SIG-M5 (cell line): ENCODE data around the gene MELK.

Experiments used
- DNase-seq: peaks from one replicate; lab custom pipeline; 2025; lab: John Stamatoyannopoulos, UW

Gene MELK

DNA sequence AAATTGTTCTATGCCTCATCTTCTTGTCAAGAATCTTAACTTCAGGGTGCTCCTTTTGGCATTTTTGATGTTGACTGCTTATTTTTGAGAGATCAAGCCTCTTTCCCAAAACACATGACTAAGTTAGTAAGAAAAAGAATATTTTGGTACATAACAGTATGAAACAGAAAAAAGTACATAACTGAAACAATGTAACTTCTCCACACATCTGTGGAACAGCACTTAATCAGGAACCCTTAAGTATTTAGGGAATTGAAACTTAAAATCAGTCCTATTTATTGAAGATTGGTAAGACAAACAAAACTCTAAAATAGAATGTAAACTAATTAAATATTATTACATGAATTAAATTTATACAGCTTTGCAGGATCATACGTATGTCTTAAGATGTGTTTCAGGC, 103.4 kb downstream of the MELK start:
- DNase-seq: no peak

DNA sequence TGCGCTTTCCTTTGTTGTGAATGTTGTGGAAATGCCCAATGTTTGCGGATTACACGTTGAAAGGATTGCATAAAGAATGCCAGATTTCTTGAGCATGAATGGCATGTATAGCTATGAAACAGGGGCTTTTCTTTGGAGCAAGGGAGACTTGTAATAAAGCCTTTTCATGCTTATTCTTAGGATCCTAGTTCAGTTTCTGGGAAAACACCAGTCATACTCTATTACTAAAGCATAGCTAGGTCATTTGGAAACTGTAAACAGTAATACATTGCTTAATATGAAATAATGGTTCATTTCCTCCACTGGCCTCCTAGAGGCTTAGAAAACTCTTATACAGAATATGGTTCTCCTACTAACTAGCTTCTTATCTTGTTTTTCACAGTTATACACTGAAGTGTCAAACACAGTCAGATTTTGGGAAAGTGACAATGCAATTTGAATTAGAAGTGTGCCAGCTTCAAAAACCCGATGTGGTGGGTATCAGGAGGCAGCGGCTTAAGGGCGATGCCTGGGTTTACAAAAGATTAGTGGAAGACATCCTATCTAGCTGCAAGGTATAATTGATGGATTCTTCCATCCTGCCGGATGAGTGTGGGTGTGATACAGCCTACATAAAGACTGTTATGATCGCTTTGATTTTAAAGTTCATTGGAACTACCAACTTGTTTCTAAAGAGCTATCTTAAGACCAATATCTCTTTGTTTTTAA, 104.2 kb downstream of the MELK start:
- DNase-seq: no peak

GRCh38 chr9:36677611-36678010, 104.9 kb downstream of the MELK start:
- no peak for DNase-seq

- DNase-seq: no peak
These were observed 107.0 kb downstream of the MELK start for GRCh38 chr9:36679710-36680109.

DNA sequence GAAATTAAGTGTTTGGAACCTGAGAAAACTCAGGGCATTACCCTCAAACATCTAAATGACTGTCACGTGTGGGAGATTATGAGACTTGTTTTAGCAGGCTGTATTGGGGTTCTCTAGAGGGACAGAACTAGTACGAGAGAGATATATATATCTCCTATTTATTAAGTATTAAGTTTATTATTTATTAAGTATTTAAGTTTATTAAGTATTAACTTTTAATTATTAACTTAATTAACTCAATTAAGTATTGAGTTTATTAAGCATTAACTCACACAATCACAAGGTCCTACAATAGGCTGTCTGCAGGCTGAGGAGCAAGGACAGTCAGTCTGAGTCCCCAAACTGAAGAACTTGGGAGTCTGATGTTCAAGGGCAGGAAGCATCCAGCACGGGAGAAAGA, 113.8 kb downstream of the MELK start:
- no peak for DNase-seq

GRCh38 chr9:36690412-36691168, 117.9 kb downstream of the MELK start:
- no peak for DNase-seq

- no peak for DNase-seq
These were observed 119.0 kb downstream of the MELK start for GRCh38 chr9:36691671-36692070.

DNA sequence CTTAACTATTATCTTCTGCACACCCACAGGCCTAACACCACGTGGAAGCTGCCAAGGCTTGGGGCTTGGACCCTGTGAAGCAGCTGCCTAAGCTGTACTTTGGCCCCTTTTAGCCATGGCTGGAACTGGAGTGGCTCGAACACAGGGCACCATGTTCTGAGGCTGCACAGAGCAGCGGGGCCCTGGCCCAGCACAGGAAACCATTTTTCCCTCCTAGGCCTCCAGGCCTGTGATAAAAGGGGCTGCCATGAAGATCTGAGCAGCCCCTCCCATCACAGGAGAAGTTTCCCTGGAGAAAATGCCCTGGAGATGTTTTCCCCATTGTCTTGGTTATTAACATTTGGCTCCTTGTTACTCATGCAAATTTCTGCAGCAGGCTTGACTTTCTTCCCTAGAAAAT, 126.3 kb downstream of the MELK start:
- DNase-seq: no peak

- DNase-seq: no peak
These were observed 131.5 kb downstream of the MELK start for GRCh38 chr9:36704148-36704547.

DNA sequence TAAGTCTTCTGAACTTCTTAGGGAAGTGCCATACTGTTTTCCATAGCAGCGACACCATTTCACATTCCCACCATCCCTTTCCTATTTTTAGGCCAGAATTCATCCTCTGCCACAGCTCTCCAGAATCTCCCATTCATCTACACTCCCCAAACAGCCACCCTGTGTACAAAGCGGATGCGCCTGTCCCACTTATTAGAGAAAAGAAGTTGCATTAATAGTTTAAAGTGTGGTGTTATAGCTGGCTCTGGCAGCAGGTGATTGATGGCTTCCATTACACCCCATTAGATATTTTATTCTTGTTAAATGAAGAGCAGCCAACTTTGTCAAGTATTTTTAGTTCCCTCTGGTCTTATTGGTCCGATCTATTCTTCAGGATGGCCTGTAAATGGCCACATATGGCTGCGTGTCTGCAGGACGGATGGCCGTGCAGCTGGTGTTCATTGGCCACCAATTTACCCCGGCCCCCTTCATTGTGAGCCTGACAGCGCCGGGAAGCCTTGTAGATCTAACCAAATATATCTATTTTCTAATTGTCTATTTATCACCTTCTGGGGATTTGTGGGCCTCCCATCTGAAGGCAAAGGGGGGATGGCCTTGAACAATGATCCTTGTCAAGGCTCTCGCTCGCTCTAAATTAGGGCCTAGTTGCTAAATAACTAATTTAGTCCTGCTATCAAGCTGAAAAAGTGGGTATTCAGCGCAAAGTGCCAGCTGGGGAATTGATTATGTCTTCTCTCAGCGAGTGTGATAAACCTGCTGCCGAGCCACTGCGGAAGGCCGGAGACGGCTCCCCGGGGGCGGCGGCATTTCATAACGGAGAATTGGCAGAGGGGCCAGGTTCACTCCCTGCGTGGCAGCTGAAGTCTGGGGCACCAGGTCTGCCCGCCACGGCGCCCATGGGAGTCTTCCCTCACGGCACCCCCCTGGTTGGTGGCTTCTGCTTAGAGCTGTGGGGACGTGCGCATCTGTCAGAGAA, 141.1 kb downstream of the MELK start:
- no peak for DNase-seq

GRCh38 chr9:36716496-36716895, 143.8 kb downstream of the MELK start:
- DNase-seq: no peak

- no peak for DNase-seq
These were observed 144.6 kb downstream of the MELK start for GRCh38 chr9:36717276-36717675.

DNA sequence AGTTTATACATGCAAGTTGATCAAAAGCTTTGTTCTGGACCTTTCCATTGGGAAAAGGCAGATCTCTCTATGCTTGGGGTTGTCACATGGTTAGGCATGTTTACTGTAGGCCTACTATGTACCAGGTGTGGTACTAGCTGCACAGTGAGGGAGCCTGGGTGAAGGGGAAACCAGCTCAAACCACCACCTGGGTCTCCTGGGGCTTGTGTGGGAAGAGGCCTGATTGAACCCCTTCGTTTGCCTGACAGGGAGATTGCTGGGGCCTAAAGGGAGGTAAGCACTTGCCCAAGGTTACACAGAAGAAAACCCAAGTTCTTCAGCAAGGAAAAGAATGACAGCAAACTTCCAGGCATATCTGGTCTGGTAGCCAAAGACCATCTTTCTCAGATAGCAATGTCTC, 145.9 kb downstream of the MELK start:
- no peak for DNase-seq

GRCh38 chr9:36720043-36720442, 147.3 kb downstream of the MELK start:
- DNase-seq: no peak

DNA sequence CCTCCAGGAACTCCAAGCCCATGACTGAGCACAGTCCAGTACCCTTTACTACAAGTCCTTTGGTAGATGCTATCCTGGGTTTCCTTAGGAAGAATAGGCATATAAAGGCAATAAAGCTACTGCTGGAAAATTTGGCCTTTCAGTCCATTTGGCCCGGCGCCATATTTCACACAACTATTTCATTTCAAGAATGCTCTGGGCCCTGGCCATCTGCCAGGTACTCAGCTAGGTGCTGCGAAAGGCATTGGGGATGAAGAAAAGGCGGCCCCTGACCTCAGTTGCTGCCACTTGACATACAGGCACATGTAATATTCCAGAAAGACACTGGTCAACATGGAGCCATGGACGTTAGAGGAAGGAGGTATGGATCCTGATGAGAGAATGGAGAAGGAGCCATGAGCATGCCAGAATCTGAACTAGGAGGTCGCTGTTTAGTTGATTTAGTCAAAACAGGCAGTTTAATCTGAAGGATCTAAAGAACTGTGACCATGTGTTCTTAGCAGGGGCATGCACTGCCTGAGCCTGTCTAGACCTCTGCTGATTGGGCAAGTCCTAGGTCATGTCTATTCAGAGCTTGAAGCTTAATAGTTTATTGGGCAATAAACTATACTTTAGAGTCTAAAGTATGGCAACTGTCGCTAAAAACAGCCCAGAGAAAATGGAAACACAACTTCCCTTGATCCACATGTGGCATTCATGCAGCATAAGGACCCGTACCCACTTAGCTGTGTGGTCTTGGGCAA, 149.3 kb downstream of the MELK start:
- DNase-seq: no peak

GRCh38 chr9:36725777-36726356, 153.2 kb downstream of the MELK start:
- no peak for DNase-seq
